ENCODE data around the gene DEFB131A.
"Not testable (repeated sequence)": the region's sequence is repeated elsewhere in the genome, so short reads cannot be mapped to it uniquely, and the experiment has no call there.

DEFB131A gene

DNA sequence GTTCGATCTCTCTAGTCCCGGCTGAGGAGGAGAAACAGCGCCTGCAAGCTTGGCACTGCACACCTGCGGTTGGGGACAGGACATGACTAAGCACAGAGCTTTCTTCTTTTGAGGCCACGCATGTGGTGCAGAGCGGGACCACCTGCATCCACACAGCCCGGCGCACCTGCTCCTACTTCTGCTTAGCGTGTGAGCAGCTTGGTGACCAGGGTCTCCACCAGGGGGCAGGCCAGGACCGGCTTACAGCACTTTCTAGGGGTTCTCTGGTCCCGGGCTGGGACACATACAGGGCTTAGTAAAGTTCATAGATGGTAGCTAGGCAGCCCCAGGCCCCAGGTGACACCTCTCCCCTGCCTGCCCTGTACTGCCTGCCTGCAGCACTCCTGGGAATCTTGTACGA is 51.2 kb downstream of the DEFB131A start:
- peak in 1 of 2 experiments; percentile 0 for DNase-seq

DNA sequence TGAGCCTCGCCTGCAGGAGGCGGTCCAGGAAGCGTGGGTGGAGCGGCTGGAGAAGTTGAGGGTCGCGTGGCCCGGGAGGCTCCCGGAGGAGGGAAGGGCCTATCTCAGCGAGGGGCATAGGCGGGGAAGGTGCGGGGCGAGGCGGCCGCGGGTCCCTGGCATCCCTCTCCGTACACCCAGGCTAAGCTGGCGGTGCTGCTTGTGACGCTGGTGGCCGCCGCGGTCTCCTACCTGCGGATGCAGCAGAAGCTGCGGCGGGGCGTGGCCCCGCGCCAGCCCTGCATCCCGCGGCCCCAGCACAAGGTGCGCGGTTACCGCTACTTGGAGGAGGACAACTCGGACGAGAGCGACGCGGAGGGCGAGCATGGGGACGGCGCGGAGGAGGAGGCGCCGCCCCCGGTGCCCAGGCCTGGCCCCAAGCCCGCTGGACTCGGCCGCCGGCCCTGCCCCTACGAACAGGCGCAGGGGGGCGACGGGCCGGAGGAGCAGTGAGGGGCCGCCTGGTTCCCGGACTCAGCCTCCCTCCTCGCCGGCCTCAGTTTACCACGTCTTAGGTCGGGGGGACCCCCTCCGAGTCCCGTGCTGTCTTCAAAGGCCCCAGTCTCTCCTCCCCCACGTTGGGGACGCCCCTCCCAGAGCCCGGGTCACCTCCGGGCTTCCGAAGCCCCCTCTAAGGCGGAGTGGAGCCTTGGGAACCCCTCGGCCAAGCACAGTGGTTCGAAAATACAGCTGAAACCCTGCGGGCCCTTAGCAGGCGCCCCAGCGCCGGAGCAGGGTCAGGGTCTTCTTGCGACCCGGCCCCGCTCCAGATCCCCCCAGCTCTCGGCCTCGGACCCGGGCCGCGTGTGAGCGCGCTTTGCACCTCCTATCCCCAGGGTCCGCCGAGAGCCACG is 53.6 kb downstream of the DEFB131A start:
- not testable (repeated sequence) for DNase-seq

DNA sequence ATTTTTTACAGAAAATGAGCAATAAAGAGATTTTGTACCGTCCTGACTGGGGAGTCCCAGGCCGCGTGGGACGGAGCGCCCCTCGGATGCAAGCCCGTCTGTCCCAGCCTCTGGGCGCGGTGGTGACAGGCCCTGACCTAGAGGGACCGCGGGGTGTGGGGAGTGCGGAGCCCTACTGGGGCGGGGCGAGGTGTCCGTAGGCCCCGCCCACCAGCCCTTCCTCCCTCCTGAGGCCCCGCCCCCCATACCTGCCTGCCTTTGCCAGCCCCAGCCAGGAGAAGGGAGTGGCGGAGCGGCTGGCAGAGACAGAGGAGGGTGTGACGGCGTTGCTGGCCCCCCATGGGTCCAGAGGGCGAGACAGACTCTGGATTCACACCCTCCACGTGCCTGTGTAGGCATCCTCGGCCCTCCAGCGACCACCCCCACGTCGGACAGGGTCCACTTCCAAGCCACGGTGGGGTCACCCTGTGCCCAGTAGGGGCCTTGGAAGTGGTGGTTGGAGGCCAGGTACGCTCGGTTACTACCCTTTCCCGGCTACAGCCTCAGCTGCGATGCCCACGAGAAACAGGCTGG is 54.3 kb downstream of the DEFB131A start:
- DNase-seq, result not testable (repeated sequence)

DNA sequence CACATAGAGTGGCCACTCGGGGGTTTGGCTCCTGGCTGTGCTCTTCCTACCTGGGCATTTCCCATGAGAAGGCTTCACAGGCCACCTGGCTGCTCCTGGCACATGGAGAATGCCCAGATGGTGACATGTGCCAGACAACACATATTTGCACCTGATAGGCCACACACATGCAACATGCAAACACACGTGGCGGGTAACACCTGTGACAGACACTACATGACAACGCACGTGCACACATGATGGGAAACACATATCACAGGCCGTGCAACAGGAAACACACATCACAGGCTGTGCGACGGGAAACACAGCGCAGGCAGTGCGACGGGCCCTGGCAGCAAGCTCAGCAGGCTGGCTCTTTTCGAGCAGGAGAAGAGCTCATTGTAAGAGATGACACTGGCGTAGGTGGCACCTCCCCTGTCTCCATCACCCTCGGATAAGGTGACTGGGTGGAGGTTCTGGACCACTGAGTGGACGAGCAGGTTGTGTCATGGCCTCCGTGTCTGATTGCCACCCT is 55.8 kb downstream of the DEFB131A start:
- DNase-seq, result not testable (repeated sequence)
